Peyer's patch (tissue), 4 donors: ENCODE results near the gene ARSG.

ENCODE experiments used
- CTCF ChIP-seq, 6 experiments: fragments of 450-650 bp in 4 of 6; fragments of 200-600 bp in 2 of 6; sonication (generic) in 1 of 6; IDR thresholded peaks; one replicate each; pipeline ENCODE4 v1.5.1; 2017 to 2019; ENCODE audit warnings: antibody characterized with exemption in 6 of 6, mild to moderate bottlenecking in 3 of 6, moderate library complexity in 1 of 6
- POLR2A ChIP-seq, 2 donors: fragments of 450-650 bp; IDR thresholded peaks; one replicate each; pipeline ENCODE4 v1.5.1; 2017; ENCODE audit warnings: antibody characterized with exemption in 2 of 2, mild to moderate bottlenecking in 2 of 2, moderate library complexity in 2 of 2

- no peak for TF ChIP-seq CTCF (IDR thresholded peaks at IDR 0.05)
- TF ChIP-seq POLR2A (IDR thresholded peaks at IDR 0.05) = no peak
Measured at GRCh38 chr17:68384471-68384870, 93.2 kb downstream of the ARSG start.
